SW 1271 (cell line): ENCODE data around the gene CDH4.

Source experiments
- DNase-seq, 2 experiments: peaks; one replicate each; lab custom pipeline; 2025; lab: John Stamatoyannopoulos, UW

The CDH4 gene

DNA sequence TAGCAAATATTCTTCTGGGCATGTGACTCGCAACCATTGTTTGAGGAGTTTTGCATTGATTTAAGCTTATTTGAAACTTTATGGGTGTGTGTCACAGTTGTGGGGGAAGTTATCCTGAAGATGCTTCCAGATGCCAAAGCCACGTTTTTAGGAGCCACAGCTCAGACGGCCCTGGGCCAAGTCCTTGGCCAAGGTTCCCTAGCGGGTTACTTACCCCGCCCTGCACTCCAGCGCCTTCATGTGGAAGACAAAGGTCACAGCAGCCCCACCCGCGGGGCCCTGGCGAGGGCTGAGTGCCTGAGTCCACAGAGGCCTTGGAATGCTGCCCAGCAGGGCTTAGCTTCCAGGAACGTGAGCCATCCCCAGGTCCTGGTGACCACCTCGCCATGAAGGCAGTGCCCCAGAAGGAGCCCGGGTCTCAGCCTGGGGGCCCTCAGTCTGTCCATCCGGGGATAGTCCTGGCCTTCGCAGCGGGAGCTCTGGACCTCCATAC is 308.3 kb downstream of the CDH4 start:
- no peak for DNase-seq

DNA sequence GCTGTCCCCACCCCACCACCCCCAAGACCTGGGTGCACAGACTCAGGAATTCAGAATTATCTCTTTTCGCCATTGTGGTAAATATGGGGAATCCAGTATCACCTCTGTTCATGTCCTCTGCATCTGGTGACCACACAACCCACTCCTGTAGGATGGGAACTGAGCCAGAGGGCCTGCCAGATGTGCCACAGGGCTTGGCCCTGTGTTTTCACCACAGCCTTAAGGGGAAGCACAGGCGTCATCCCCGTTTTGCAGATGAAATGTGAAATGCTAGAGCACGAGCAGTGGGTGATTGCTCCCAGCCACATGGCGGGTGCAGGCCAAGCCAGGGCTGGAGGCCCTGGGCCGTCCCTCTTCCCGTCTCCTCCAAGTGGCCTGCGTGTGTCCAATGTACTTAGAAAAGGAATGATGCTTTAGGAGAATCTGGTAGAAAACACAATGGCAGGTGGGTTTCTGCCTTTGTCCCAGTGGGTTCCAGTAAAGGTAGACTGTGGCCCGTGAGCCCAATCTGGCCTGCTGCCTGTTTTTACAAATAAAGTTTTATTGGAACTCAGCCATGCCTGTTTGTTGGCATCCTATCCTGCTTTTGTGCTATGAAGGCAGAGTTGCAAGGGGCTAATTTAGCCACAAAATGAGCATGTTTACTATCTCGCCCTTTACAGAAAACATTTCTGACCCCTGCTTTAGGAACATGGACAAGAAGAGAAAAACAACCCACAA is 309.2 kb downstream of the CDH4 start:
- no peak for DNase-seq

DNA sequence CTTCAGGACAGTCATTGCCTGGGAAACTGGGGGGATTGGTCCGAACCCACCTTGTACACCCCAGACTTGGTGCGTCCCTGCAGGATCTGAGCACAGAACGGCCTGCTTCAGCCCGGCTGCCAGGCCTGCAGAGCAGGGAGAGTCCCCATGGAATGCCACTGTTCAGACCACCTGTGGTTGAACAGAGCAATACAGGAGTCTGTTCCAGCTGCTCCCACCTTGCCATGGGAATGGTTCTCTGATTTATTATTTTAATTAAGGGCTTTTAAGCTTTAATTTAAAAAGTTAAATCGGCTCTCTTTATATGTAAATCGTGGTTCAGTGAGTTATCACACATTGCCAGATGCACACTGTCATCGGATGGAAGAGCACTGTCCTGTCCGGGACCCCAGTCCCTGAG is 310.4 kb downstream of the CDH4 start:
- DNase-seq, result no peak

DNA sequence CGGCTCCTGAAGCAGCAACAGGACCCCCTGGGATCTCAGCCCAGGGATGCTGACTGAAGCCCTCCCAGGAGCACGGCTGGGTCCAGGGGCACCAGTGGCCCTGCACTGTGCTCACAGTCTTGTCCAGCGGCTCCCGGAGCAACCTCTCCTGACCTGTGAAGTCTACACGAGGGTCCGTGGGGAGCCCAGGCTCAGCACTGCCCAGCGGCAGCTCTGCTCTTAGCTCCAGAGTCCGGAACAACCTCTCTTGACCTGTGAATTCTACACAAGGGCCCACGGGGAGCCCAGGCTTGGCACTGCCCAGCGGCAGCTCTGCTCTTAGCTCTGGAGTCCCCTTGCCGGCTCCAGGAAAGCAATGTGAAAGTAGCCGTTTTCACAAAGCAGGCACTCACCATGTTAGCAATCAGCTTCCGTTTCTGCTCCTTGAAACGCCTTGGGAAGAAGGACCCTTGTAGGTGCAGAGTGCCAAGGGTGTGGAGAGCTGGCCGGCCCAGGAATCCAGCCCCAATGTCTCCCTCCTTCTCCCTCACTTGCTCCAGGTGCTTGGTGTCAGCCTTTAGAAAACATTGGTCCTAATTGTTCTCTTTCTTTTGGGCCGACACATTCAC is 310.9 kb downstream of the CDH4 start:
- DNase-seq, result no peak

DNA sequence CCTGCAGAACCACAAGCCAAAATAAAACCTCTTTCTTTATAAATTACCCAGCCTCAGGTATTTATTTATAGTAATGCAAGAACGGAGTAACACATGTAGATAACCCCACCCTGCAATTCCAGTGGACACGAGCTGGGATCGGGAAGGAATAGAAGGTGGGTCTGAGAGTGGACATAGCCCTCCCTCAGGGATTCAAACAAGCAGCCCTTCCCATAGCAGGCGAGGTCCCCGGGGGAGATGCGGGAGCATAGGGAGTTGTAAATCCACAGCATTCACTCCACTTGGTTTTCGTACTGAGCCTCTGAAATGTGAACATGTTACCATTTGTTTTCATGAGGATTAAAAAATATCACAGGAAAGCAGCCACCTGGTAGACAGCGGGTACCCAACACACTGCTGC is 312.6 kb downstream of the CDH4 start:
- DNase-seq, result no peak

DNA sequence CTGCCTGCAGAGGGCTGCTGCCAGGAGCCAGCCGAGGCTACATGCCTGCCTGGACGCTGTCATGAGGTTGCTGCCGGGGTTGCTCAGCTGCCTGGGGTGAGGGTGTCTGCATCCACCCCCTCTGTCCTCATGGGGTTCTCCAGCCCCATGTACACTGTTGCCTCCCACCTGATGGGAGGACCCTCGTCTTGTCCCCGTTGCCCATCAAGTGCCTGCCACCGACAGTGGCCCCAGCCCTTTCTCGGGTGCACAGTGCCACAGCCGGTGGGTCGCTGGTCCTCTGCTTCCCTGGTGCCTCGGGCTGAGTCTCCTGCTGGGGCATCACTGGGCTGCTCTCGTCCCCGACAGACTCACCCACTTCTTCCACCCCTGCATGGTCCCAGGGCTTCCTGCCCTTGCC is 313.7 kb downstream of the CDH4 start:
- no peak for DNase-seq

DNA sequence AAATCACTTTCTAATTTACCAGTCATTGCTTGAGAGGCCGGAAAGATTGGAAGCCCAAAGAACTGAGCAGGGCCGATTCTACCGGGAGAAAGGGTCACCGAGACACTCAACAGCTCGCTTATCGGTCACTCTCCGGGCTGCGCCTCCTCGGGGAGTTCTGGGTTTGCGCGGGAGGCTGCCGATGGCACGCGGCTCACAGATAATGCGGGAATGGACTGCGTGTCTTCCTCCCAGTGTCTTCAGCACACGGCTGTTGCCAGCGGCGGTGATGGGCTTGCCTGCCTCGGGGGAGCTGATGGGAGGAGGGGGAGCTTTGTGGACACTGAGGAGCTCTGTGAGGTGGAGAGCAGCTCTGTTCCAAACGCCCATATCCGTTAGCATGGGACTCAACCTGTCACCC is 314.6 kb downstream of the CDH4 start:
- no peak for DNase-seq

DNA sequence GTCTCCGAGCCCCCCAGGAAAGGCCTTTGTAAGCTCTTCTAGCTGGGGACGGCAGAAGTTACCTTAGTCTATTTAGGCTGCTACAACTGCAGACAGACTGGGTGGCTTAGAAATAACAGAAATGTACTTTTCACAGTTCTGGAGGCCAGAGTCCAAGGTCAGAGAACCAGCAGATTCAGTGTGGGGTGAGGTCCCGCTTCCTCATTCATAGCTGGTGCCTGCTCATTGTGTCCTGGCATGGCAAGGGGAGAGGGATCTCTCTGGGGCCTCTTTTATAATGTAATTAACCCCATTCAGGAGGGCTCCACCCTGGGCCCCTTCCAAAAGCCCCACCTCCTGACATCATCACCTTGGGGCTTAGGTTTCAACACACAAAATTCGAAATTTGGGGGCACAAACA is 315.1 kb downstream of the CDH4 start:
- no peak for DNase-seq

DNA sequence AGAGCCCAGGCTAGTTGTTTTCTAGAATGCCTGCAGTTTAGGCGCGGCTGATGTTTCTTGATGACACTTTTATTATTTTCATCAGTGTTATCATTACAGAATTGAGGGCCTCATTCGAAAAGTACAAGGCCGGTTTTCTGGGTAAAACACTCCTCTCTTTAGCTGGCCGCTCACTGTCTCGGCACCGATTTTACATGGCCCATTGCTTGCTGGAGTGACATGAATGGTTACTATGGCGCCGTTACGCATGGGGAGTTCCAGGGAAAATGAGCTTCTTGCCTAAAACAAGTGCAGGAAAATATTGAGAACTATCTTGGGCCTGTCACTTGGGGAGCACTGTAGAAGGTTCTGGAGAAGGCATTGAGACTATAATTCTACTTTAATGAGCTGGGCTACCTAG is 317.8 kb downstream of the CDH4 start:
- no peak for DNase-seq

DNA sequence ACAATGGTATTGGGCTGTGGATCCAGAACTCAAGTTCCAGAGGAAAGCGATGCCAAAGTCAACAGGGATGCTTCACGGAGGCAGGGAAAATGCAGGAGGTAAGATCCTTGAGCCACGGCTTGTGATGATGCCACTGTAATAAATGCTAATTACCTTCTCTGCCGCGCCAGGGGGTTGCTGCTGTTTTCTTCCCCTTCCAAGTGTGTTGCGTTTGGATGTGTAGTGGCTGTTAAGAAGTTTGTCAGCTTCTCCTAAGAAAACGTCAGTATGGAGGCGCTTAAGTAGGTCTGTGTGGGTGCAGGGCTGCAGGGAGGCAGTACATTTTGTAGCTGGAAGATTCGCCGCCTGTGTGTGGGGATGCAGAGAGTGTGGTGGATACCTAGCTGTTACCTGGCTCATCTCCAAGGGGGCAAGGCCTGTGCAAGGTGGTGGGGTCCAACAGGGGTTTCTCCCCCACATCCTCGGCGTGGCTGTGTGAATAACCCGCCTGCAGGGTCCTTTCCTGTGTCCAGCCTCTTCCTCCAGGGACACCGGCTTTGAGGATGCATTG is 318.7 kb downstream of the CDH4 start:
- no peak for DNase-seq

DNA sequence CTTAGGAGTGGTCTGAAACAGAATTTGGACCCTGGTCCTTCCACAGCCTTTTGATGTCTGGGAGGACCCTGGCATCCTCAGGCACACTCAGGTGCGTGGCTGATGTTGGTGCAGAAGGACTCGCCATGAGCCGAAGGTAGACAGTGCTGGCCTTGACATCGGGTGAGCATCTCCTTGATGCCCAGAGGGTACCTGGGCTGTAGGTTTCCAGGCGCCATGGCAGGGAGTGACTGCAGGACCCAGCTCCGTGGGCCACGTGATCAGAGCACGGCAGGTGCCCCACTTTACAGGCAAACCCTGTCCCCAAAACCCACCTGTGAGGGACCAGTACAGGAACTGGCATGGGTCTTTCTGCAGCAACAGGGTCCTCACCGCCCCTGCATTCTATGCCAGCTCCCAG is 319.2 kb downstream of the CDH4 start:
- no peak for DNase-seq

DNA sequence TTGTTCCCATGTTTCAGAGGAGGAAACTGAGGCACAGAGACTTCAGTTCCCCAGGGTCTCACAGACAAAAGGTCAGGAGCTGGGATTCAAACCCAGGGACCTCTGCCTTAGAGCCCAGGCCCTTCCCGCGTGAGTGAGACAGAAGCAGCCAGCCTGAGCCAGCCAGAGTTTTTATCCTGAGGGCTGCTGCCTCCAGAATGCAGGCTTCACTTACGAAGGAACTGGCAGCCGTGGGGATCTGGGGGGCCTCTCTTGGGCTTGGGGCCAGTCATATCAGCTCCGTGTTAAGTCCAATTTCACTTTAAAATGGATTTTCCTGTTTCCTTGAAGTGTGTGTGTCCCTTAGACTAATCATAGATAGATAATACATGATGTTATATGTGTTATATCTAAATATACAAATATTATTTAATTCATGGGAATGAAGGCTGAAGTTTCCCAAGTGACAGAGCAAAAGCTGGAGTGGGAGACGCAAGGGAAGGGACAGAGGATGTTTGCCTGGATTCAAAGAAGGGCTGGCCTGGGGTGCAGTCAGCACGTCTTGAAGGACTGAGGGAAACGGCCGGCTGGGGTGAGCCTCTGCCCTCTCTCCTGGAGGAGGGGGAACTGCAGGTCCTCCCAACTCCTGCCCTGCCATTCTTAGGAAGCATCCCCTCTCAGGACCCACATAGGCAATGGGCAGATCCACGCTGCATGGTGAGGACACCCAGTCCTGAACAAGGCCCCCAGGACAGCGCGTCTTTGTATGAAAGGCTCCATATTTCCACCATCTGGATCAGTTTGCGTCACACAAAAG is 320.1 kb downstream of the CDH4 start:
- no peak for DNase-seq

DNA sequence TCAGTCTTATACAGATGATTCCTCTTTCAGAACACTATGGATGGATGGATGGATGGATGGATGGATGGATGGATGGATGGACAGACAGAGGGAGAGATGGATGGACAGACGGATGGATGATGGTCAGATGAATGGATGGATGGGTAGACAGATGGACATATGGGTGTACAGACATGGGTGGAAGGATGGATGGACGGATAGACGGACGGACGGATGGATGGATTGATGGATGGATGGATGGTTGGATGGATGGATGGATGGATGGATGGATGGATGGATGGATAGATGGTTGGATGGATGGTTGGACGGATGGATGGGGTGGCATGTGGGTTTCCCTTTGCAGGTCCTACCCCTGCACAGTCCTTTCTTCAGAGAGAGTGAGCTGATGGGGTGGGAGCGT is 320.7 kb downstream of the CDH4 start:
- no peak for DNase-seq

DNA sequence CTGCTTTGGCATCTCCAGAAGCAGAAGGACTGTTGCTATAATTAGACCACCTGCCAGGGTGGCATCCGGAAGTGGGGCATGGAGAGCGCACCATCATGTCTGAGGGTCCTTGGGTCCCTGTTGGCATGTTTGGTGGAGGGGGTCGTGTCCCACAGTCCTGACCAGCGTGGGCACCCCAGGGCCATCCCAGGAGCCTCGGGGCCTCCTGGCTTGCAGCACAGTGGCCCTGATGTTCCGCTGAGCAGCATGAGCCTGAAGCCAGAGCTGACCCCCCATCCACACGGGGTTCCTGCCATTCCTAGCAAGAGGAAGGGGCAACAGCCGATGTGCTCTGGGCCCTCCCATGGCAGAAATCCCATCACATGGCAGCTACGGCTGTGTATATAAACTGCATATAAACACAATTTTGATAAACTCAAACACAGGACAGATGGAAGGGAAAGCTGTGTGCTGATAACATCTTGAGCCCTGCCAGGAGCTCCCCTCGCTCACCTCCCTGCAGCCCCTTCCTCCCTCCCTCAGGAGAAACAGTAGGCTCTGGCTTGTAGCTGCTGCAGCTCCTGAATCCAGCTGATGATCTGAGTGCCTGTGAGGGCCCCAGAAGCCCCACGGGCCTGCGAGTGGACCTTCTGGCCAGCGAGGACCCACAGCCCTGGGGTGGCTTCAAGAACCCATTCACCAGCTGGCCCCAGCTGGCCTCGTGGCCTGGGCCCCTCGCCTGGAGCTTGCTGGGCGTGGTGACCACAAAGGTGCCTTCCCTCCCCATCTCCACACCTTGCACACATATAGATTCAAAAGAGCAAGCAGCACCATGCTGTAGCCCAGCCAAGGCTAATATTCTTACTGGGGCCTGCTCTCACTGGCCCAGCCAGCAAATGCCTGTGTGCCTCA is 321.6 kb downstream of the CDH4 start:
- no peak for DNase-seq

DNA sequence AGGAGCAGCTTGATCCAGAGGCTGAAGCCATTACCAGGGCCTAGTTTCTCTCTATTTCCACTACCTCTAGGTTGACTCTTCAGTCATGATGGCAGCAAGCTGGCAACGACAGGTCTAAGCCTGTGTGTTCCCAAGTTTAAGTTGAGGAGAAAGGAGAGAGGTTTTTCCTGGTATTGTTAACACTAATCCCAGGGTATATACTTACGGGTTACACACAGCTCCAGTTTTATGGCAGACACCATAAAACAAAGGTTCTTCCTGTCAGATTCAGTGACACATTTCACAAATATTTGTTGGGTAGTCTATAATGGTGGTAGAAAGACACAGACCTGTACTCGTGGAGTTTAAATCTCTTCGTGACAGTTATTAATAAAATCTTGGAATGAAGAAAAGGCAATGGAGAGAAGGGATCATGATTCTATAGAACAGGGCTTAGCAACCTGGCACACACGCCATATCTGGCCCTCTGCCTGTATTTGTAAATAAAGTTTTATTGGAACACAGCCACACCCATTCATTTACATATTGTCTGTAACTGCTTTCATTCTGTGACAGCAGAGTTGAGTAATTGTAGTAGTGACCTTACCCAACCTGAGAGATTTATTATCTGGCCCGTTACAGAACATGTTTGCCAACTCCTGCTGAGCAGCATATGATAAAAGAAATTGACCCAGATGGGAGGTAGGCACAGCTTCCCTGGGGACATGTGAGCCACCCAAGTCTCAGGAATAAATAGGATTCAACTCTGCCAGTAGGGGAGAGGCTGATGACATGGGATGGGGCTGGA is 323.3 kb downstream of the CDH4 start:
- DNase-seq, result no peak

DNA sequence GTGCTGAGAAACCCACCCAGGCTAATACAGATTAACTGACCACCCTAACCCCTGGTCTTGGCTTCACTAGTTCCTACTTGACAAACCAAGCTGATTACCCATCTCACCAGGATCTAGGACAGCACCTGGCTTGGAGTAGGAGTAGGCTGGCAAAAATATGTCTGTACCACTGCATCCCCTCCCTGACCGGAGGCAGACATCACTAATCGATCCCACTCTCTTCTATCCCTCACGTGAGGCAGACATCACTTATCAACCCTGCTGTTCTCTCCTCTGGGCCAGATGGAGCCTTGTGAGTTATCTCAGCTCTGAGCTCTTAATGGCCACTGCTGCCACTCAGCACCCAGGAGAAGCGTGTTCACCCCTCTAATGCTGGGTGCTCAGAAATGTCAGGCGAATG is 324.3 kb downstream of the CDH4 start:
- DNase-seq, result no peak

DNA sequence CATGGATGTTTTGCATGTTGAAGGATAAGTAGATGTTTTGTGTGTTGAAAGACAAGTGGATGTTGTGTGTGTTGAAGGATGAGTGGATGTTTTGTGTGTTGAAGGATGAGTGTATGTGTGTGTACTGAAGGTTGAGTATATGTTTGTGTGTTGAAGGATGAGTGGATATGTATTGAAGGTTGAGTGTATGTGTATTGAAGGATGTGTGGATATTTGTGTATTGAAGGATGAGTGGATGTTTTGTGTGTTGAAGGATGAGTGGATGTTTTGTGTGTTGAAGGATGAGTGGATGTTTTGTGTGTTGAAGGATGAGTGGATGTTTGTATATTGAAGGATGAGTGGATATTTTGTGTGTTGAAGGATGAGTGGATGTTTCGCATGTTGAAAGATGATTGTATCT is 325.0 kb downstream of the CDH4 start:
- DNase-seq, result no peak

DNA sequence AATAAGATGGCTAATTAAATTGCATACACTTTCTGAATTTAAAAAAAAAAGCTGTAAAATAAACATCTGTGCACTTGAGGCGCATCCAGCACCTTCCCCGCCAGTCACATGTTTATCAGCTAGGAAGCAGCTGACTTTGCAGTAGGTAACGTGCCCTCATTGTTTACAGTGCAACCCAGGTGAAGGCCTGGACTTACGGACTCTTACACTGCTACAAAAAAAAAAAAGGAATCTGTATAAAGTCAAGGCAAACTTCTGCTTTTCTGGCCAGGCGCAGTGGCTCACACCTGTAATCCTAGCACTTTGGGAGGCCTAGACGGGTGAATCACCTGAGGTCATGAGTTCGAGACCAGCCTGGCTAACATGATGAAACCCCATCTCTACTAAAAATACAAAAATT is 327.8 kb downstream of the CDH4 start:
- no peak for DNase-seq

DNA sequence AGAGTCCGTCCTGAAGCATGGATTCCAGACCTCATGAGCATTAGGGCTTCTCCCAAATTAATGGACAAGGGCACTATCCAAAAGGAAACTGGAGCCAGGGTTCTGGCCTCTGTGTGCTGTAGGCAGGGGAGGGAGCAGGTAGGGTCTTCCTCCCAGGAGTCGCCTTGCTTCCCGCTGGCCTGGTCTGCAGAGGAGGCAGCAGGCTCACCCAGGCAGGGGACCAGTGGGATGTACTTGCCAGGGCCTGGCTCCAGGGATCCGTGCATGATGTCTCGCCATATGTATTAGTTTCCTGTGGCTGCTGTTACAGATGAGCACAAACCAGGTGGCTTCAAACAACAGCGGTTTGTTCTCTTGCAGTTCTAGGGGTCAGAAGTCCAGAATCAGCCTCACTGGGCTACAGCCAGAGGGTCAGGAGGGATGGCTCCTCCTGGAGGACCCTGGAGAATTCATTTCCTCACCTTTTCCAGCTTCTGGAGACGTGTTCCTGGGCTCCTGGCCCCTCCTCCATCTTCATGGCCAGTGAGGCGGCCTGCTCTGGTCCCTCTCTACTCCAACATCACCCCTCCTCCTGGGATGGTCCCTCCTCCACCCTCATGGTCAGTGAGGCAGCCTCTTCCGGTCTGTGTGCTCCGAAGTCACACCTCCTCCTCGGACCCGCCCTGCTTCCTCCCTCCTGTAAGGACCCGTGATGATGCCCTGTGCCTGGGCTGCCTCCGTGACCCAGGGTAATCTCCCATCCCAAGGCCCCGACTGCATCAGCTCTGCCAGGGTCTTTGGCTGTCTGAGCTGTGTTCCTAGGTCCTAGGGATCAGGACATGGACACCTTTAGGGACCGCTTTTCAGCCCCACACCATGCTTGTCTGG is 329.1 kb downstream of the CDH4 start:
- DNase-seq, result no peak

DNA sequence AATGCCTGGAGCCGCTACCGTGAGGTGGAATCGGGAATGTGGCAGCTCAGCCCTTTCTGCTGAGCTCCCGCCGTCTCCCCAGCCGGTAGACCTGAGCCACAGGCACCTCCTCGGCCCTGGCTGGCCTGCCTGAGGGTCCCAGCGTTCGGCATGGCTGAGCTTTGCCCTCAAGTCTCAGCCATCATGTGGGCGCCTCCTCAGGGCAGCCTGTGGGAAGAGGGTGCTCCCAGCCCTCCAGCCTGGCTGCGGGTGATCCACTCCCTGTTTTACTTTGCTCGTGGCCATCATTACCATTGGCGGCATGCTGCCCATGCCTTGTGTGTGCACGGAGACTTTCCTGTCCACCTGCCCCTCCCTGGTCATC is 329.7 kb downstream of the CDH4 start:
- no peak for DNase-seq
